Astrocyte of the spinal cord (primary cell): ENCODE results near the gene ARHGAP15.

Experiments
- DNase-seq: peaks from one replicate; pipeline ENCODE4 v3.0.0; 2011; ENCODE audit warnings: low read depth, low spot score
- H3K4me3 ChIP-seq: 2 replicates; pipeline ENCODE4 v1.5.1; 2011; ENCODE audit warnings: low read depth, mild to moderate bottlenecking, low read length, moderate library complexity
- CTCF ChIP-seq: IDR thresholded peaks from 2 replicates; pipeline ENCODE4 v1.5.1; 2012; ENCODE audit warnings: low read depth, mild to moderate bottlenecking, low read length, inconsistent platforms
- in situ Hi-C: cut with HindIII; loops from 2 replicates; pipeline ENCODE4 v1.10.0; 2017; ENCODE audit warnings: low sequenced_read_pairs

ARHGAP15 gene

GRCh38 chr2:143579456-143579855 is 450.2 kb downstream of the ARHGAP15 start:
- in situ Hi-C loops = no loop called here
- DNase-seq = no peak

GRCh38 chr2:143581134-143581533 is 451.9 kb downstream of the ARHGAP15 start:
- in situ Hi-C loops = no loop called here
- no peak for DNase-seq
- TF ChIP-seq CTCF = no peak
- H3K4me3 ChIP-seq = no peak overlapping the region

More at GRCh38 chr2:143579456-143579855, 450.2 kb downstream of the ARHGAP15 start:
- no peak for TF ChIP-seq CTCF
- no peak overlapping the region for H3K4me3 ChIP-seq

- no peak for DNase-seq
- TF ChIP-seq CTCF = peak; percentile 42
- no peak overlapping the region for H3K4me3 ChIP-seq
- in situ Hi-C loops = no loop called here
Observed at GRCh38 chr2:143582046-143582747, 453.0 kb downstream of the ARHGAP15 start.

- DNase-seq = no peak
- no peak for TF ChIP-seq CTCF
- in situ Hi-C loops = no loop called here
- no peak overlapping the region for H3K4me3 ChIP-seq
Observed at GRCh38 chr2:143584936-143585335, 455.7 kb downstream of the ARHGAP15 start.

GRCh38 chr2:143586119-143586518 is 456.9 kb downstream of the ARHGAP15 start:
- DNase-seq = no peak
- in situ Hi-C loops = no loop called here
- H3K4me3 ChIP-seq = no peak overlapping the region
- no peak for TF ChIP-seq CTCF

GRCh38 chr2:143588746-143589145 is 459.5 kb downstream of the ARHGAP15 start:
- in situ Hi-C loops = no loop called here
- H3K4me3 ChIP-seq = no peak overlapping the region
- DNase-seq = no peak
- no peak for TF ChIP-seq CTCF
